ENCODE measurements around the gene MAB21L2. TPM values are rescaled to one million over a fixed set of nuclear protein-coding genes. Genes with fewer than 3 reads are reported as not detected.

MAB21L2 gene
- total RNA-seq, 1 experiment from 2014 or later: not detected

- in situ Hi-C loops (cut with HindIII; ENCODE audit: low pct_unique_long_range_greater_than_20kb, low sequenced_read_pairs): no loop called here
- DNase-seq (ENCODE audit: low read depth, low spot score): no peak
Observed at GRCh38 chr4:150589157-150589556, 7.2 kb downstream of the MAB21L2 start.

- in situ Hi-C loops (cut with HindIII; ENCODE audit: low pct_unique_long_range_greater_than_20kb, low sequenced_read_pairs): no loop called here
Observed at GRCh38 chr4:150590631-150591030, 8.7 kb downstream of the MAB21L2 start.

GRCh38 chr4:150591406-150591805 is 9.5 kb downstream of the MAB21L2 start:
- in situ Hi-C loops (cut with HindIII; ENCODE audit: low pct_unique_long_range_greater_than_20kb, low sequenced_read_pairs): no loop called here
- DNase-seq (ENCODE audit: low read depth, low spot score): peak; percentile 46

More at GRCh38 chr4:150590631-150591030, 8.7 kb downstream of the MAB21L2 start:
- no peak for DNase-seq (ENCODE audit: low read depth, low spot score)

GRCh38 chr4:150591904-150592303 is 10.0 kb downstream of the MAB21L2 start:
- no peak for DNase-seq (ENCODE audit: low read depth, low spot score)
- in situ Hi-C loops (cut with HindIII; ENCODE audit: low pct_unique_long_range_greater_than_20kb, low sequenced_read_pairs): no loop called here

GRCh38 chr4:150593996-150594395 is 12.0 kb downstream of the MAB21L2 start:
- in situ Hi-C loops (cut with HindIII; ENCODE audit: low pct_unique_long_range_greater_than_20kb, low sequenced_read_pairs): no loop called here
- peak; percentile 30 for DNase-seq (ENCODE audit: low read depth, low spot score)

- no peak for DNase-seq (ENCODE audit: low read depth, low spot score)
- in situ Hi-C loops (cut with HindIII; ENCODE audit: low pct_unique_long_range_greater_than_20kb, low sequenced_read_pairs): no loop called here
Observed at GRCh38 chr4:150598909-150599308, 17.0 kb downstream of the MAB21L2 start.

- in situ Hi-C loops (cut with HindIII; ENCODE audit: low pct_unique_long_range_greater_than_20kb, low sequenced_read_pairs): no loop called here
- DNase-seq (ENCODE audit: low read depth, low spot score): no peak
Observed at GRCh38 chr4:150599547-150599946, 17.6 kb downstream of the MAB21L2 start.

- peak; percentile 52 for DNase-seq (ENCODE audit: low read depth, low spot score)
- in situ Hi-C loops (cut with HindIII; ENCODE audit: low pct_unique_long_range_greater_than_20kb, low sequenced_read_pairs): no loop called here
Observed at GRCh38 chr4:150600812-150601445, 19.0 kb downstream of the MAB21L2 start.

- in situ Hi-C loops (cut with HindIII; ENCODE audit: low pct_unique_long_range_greater_than_20kb, low sequenced_read_pairs): no loop called here
- DNase-seq (ENCODE audit: low read depth, low spot score): peak; percentile 83
Observed at GRCh38 chr4:150609131-150609530, 27.2 kb downstream of the MAB21L2 start.

- in situ Hi-C loops (cut with HindIII; ENCODE audit: low pct_unique_long_range_greater_than_20kb, low sequenced_read_pairs): no loop called here
Observed at GRCh38 chr4:150619042-150619441, 37.1 kb downstream of the MAB21L2 start.

GRCh38 chr4:150624055-150624454 is 42.1 kb downstream of the MAB21L2 start:
- in situ Hi-C loops (cut with HindIII; ENCODE audit: low pct_unique_long_range_greater_than_20kb, low sequenced_read_pairs): no loop called here

More at GRCh38 chr4:150619042-150619441, 37.1 kb downstream of the MAB21L2 start:
- no peak for DNase-seq (ENCODE audit: low read depth, low spot score)

GRCh38 chr4:150625033-150625432 is 43.1 kb downstream of the MAB21L2 start:
- in situ Hi-C loops (cut with HindIII; ENCODE audit: low pct_unique_long_range_greater_than_20kb, low sequenced_read_pairs): no loop called here
- no peak for DNase-seq (ENCODE audit: low read depth, low spot score)

More at GRCh38 chr4:150624055-150624454, 42.1 kb downstream of the MAB21L2 start:
- no peak for DNase-seq (ENCODE audit: low read depth, low spot score)

GRCh38 chr4:150628073-150628472 is 46.1 kb downstream of the MAB21L2 start:
- no peak for DNase-seq (ENCODE audit: low read depth, low spot score)
- in situ Hi-C loops (cut with HindIII; ENCODE audit: low pct_unique_long_range_greater_than_20kb, low sequenced_read_pairs): no loop called here

GRCh38 chr4:150632639-150633038 is 50.7 kb downstream of the MAB21L2 start:
- in situ Hi-C loops (cut with HindIII; ENCODE audit: low pct_unique_long_range_greater_than_20kb, low sequenced_read_pairs): no loop called here

More at GRCh38 chr4:150632639-150633038, 50.7 kb downstream of the MAB21L2 start:
- DNase-seq (ENCODE audit: low read depth, low spot score): no peak
